H9 (cell line): ENCODE results near the gene GNB1L. TPM values are rescaled to one million over a fixed set of nuclear protein-coding genes. Genes with fewer than 3 reads are reported as not detected.

Experiments used
- DNase-seq: peaks from one replicate; pipeline ENCODE4 v3.0.0-alpha.2; 2017
- H2AFZ ChIP-seq: one replicate; pipeline ENCODE4 v1.6.1; 2013; ENCODE audit warnings: mild to moderate bottlenecking, low read length, control low read depth, moderate library complexity
- H2AK5ac ChIP-seq: 2 replicates; pipeline ENCODE4 v1.6.1; 2013; ENCODE audit warnings: low read length, control low read depth, mixed read lengths; ENCODE audit not compliant: insufficient read length
- H2BK120ac ChIP-seq: one replicate; pipeline ENCODE4 v1.6.1; 2013; ENCODE audit warnings: low read depth, mild to moderate bottlenecking, low read length, control low read depth, inconsistent platforms; ENCODE audit not compliant: poor library complexity, severe bottlenecking
- H2BK12ac ChIP-seq: 2 replicates; pipeline ENCODE4 v1.6.1; 2013; ENCODE audit warnings: low read length, control low read depth, mixed read lengths, low read depth; ENCODE audit not compliant: insufficient read length
- H2BK15ac ChIP-seq: 2 replicates; pipeline ENCODE4 v1.6.1; 2013; ENCODE audit warnings: low read depth, low read length, control low read depth
- H2BK20ac ChIP-seq: one replicate; pipeline ENCODE4 v1.6.1; 2013; ENCODE audit warnings: low read depth, mild to moderate bottlenecking, low read length, control low read depth, inconsistent platforms; ENCODE audit not compliant: poor library complexity, severe bottlenecking
- H2BK5ac ChIP-seq: 2 replicates; pipeline ENCODE4 v1.6.1; 2013; ENCODE audit warnings: low read length, control low read depth, mixed read lengths; ENCODE audit not compliant: insufficient read length
- H3K14ac ChIP-seq: 2 replicates; pipeline ENCODE4 v1.6.1; 2013; ENCODE audit warnings: low read length, control low read depth; ENCODE audit not compliant: insufficient read depth
- H3K18ac ChIP-seq: 2 replicates; pipeline ENCODE4 v1.6.1; 2013; ENCODE audit warnings: low read depth, mild to moderate bottlenecking, mixed read lengths, low read length, control low read depth; ENCODE audit not compliant: insufficient read length
- H3K23ac ChIP-seq: 2 replicates; pipeline ENCODE4 v1.6.1; 2013; ENCODE audit warnings: low read length, control low read depth, mixed read lengths, low read depth; ENCODE audit not compliant: insufficient read length
- H3K23me2 ChIP-seq: 2 replicates; pipeline ENCODE4 v1.6.1; 2013; ENCODE audit warnings: low read depth, mild to moderate bottlenecking, mixed read lengths, low read length, control low read depth; ENCODE audit not compliant: insufficient read length, poor library complexity, severe bottlenecking
- H3K27ac ChIP-seq: 2 replicates; pipeline ENCODE4 v1.5.1; 2013; ENCODE audit warnings: low read length, control low read depth, mixed read lengths, low read depth; ENCODE audit not compliant: insufficient read length
- H3K27me3 ChIP-seq: 2 replicates; pipeline ENCODE4 v1.6.1; 2013; ENCODE audit warnings: low read length, control low read depth, inconsistent platforms; ENCODE audit not compliant: insufficient read depth
- H3K4ac ChIP-seq: 2 replicates; pipeline ENCODE4 v1.6.1; 2013; ENCODE audit warnings: low read depth, mild to moderate bottlenecking, control low read depth, inconsistent platforms, low read length, moderate library complexity
- H3K4me1 ChIP-seq: 2 replicates; pipeline ENCODE4 v1.6.1; 2013; ENCODE audit warnings: low read length, control low read depth, inconsistent platforms; ENCODE audit not compliant: insufficient read depth
- H3K4me2 ChIP-seq: 2 replicates; pipeline ENCODE4 v1.6.1; 2013; ENCODE audit warnings: low read length, control low read depth, mixed read lengths; ENCODE audit not compliant: insufficient read length, insufficient read depth
- H3K56ac ChIP-seq: 2 replicates; pipeline ENCODE4 v1.6.1; 2013; ENCODE audit warnings: low read depth, mild to moderate bottlenecking, mixed read lengths, low read length, control low read depth; ENCODE audit not compliant: insufficient read length
- H3K79me1 ChIP-seq: 2 replicates; pipeline ENCODE4 v1.6.1; 2013; ENCODE audit warnings: low read depth, mild to moderate bottlenecking, moderate library complexity, low read length, control low read depth, inconsistent platforms; ENCODE audit not compliant: insufficient read depth, poor library complexity, severe bottlenecking
- H3K79me2 ChIP-seq: 2 replicates; pipeline ENCODE4 v1.6.1; 2013; ENCODE audit warnings: low read length, control low read depth, inconsistent platforms; ENCODE audit not compliant: insufficient read depth
- H3K9ac ChIP-seq: 2 replicates; pipeline ENCODE4 v1.6.1; 2013; ENCODE audit warnings: low read length, control low read depth, mixed read lengths; ENCODE audit not compliant: insufficient read length; ENCODE audit errors: extremely low read depth
- H3K9me3 ChIP-seq: one replicate; pipeline ENCODE4 v1.6.1; 2013; ENCODE audit warnings: low read depth, low read length, inconsistent platforms; ENCODE audit not compliant: control insufficient read depth
- H3T11ph ChIP-seq: one replicate; pipeline ENCODE4 v1.6.1; 2013; ENCODE audit warnings: mild to moderate bottlenecking, low read length, control low read depth, inconsistent platforms
- H4K20me1 ChIP-seq: one replicate; pipeline ENCODE4 v1.6.1; 2013; ENCODE audit not compliant: control insufficient read depth, insufficient read length, insufficient read depth
- H4K5ac ChIP-seq: 2 replicates; pipeline ENCODE4 v1.6.1; 2013; ENCODE audit warnings: low read depth, mild to moderate bottlenecking, mixed read lengths, low read length, control low read depth; ENCODE audit not compliant: insufficient read length
- H4K8ac ChIP-seq: replicated peaks from 2 replicates; pipeline ENCODE4 v1.6.1; 2013; ENCODE audit warnings: low read length, control low read depth, mixed read lengths, low read depth; ENCODE audit not compliant: insufficient read length
- H4K91ac ChIP-seq: 2 replicates; pipeline ENCODE4 v1.6.1; 2013; ENCODE audit warnings: low read depth, mild to moderate bottlenecking, moderate library complexity, mixed read lengths, low read length, control low read depth; ENCODE audit not compliant: insufficient read length
- H3K27ac Mint-ChIP-seq, 3 experiments: 2 replicates in 2 of 3; 3 replicates in 1 of 3; pipeline ENCODE4 v1.8.0; 2020 to 2021; ENCODE audit warnings: mixed read lengths in 3 of 3, mild to moderate bottlenecking in 1 of 3, moderate library complexity in 1 of 3
- H3K27me3 Mint-ChIP-seq: 2 replicates; pipeline ENCODE4 v1.8.0; 2021; ENCODE audit warnings: low read depth, mild to moderate bottlenecking, moderate library complexity, mixed read lengths
- H3K36me3 Mint-ChIP-seq, 3 experiments: 2 replicates in 2 of 3; 3 replicates in 1 of 3; pipeline ENCODE4 v1.8.0; 2020 to 2021; ENCODE audit warnings: low read depth in 3 of 3, mixed read lengths in 3 of 3; ENCODE audit not compliant: insufficient read depth in 1 of 3
- H3K4me1 Mint-ChIP-seq, 2 experiments: 2 replicates each; pipeline ENCODE4 v1.8.0; 2020; ENCODE audit warnings: mixed read lengths in 2 of 2
- H3K4me3 Mint-ChIP-seq, 2 experiments: 2 replicates in 1 of 2; 3 replicates in 1 of 2; pipeline ENCODE4 v1.8.0; 2020 to 2021; ENCODE audit warnings: mild to moderate bottlenecking in 2 of 2, mixed read lengths in 2 of 2, moderate library complexity in 1 of 2
- H3K9me3 Mint-ChIP-seq, 2 experiments: 2 replicates in 1 of 2; 3 replicates in 1 of 2; pipeline ENCODE4 v1.8.0; 2020; ENCODE audit warnings: mild to moderate bottlenecking in 2 of 2, mixed read lengths in 2 of 2, moderate library complexity in 1 of 2
- WGBS: extraction: QIAGEN DNeasy Blood & Tissue Kit; methylation state at CpG from one replicate; pipeline ENCODE4 v1.1.7; 2013; ENCODE audit warnings: missing lambda C conversion rate, low lambda C conversion rate, mixed read lengths; ENCODE audit not compliant: insufficient read length; ENCODE audit errors: extremely low coverage; 5-methylcytosine and 5-hydroxymethylcytosine counted together
- total RNA-seq: library from RNA; stranded (reverse); gene quantifications from 2 replicates; pipeline ENCODE4 v1.2.1, GENCODE V29; 2021
- TF ChIP-seq, protein P1 (sequence below): fragments of 200-600 bp; sonication (generic); conservative IDR thresholded peaks from 3 replicates; pipeline ENCODE4 v1.8.0; 2021; ENCODE audit warnings: antibody characterized with exemption, mild to moderate bottlenecking

Gene GNB1L
- total RNA-seq, 1 experiment from 2014 or later, result 22.4 TPM

GRCh38 chr22:19806213-19807160, 48.2 kb downstream of the GNB1L start:
- 0 out of 7 replicates have a peak overlapping the region, but pooled peaks of 1 of the 3 experiments have one; percentile 52 for H3K27ac Mint-ChIP-seq

More at GRCh38 chr22:19806213-19807160, 48.2 kb downstream of the GNB1L start:
- no peaks in the 10 kb centered on the region for H3K9me3 ChIP-seq
- no peak overlapping the region for H3K23ac ChIP-seq
- no peak overlapping the region for H3K56ac ChIP-seq
- H2AFZ ChIP-seq, result no peak overlapping the region
- H4K91ac ChIP-seq, result no peak overlapping the region
- no peak overlapping the region for H3K4ac ChIP-seq
- H3T11ph ChIP-seq, result no peak overlapping the region
- H3K27me3 ChIP-seq, result no peaks in the 10 kb centered on the region
- H2BK120ac ChIP-seq, result no peak overlapping the region
- no peak overlapping the region for H3K27ac ChIP-seq
- H3K14ac ChIP-seq, result no peak overlapping the region; the same call in 1 of the 2 replicates
- H3K79me1 ChIP-seq, result no peaks in the 10 kb centered on the region
- H4K8ac ChIP-seq, result no peak overlapping the region
- H4K5ac ChIP-seq, result no peak overlapping the region
- no peaks in the 10 kb centered on the region for H3K9me3 Mint-ChIP-seq
- H3K27me3 Mint-ChIP-seq, result no peaks in the 10 kb centered on the region; the same call in 1 of the 2 replicates
- H4K20me1 ChIP-seq, result no peaks in the 10 kb centered on the region
- DNase-seq, result no peak
- H3K4me2 ChIP-seq, result no peak overlapping the region
- H2BK5ac ChIP-seq, result no peak overlapping the region
- no peaks in the 10 kb centered on the region for H3K4me1 ChIP-seq
- H3K4me3 Mint-ChIP-seq, result no peak overlapping the region; a peak in 1 of 5 replicates
- no CpG with 5 or more reads among the region's 38 CpGs for WGBS
- H2BK12ac ChIP-seq, result no peak overlapping the region
- H3K4me1 Mint-ChIP-seq, result peaks cover 3 to 7% of the 10 kb centered on the region in 2 experiments; a peak in 2 of 4 replicates
- no peaks in the 10 kb centered on the region for H3K79me2 ChIP-seq
- no peak overlapping the region for H2BK15ac ChIP-seq
- H3K23me2 ChIP-seq, result peaks cover 3% of the 10 kb centered on the region
- no peak overlapping the region for H2AK5ac ChIP-seq
- H3K9ac ChIP-seq, result no peak overlapping the region
- peaks cover 0 to 4% (median 0%) of the 10 kb centered on the region in 3 experiments; a peak in 2 of 7 replicates for H3K36me3 Mint-ChIP-seq
- no peak overlapping the region for H2BK20ac ChIP-seq
- TF ChIP-seq, protein P1, sequence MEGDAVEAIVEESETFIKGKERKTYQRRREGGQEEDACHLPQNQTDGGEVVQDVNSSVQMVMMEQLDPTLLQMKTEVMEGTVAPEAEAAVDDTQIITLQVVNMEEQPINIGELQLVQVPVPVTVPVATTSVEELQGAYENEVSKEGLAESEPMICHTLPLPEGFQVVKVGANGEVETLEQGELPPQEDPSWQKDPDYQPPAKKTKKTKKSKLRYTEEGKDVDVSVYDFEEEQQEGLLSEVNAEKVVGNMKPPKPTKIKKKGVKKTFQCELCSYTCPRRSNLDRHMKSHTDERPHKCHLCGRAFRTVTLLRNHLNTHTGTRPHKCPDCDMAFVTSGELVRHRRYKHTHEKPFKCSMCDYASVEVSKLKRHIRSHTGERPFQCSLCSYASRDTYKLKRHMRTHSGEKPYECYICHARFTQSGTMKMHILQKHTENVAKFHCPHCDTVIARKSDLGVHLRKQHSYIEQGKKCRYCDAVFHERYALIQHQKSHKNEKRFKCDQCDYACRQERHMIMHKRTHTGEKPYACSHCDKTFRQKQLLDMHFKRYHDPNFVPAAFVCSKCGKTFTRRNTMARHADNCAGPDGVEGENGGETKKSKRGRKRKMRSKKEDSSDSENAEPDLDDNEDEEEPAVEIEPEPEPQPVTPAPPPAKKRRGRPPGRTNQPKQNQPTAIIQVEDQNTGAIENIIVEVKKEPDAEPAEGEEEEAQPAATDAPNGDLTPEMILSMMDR, result no peak
- no peak overlapping the region for H3K18ac ChIP-seq
